ENCODE results near the gene KCNMA1.

Gene KCNMA1

GRCh38 chr10:77147871-77148270, 489.7 kb downstream of the KCNMA1 start:
- WGBS, 2 donors (ENCODE audit: extremely low coverage in 2 of 2, insufficient read length in 2 of 2, insufficient replicate concordance in 1 of 2) = no CpG with 5 or more reads among the region's 1 CpG
- DNase-seq (ENCODE audit: low spot score) = no peak
- H2BK15ac ChIP-seq (ENCODE audit: low read length) = no peak overlapping the region
- H2BK120ac ChIP-seq (ENCODE audit: low read depth, low read length) = no peak overlapping the region
- no peak overlapping the region for H2BK5ac ChIP-seq (ENCODE audit: low read length)
- H4K8ac ChIP-seq (ENCODE audit: low read depth, low read length) = no peak overlapping the region
- H3K27ac ChIP-seq (replicated peaks; ENCODE audit: low read length) = no peak overlapping the region
- H4K91ac ChIP-seq (ENCODE audit: low read depth, low read length, poor library complexity) = no peak overlapping the region
- H3K14ac ChIP-seq (ENCODE audit: low read length) = no peak overlapping the region
- no peak overlapping the region for H2AFZ ChIP-seq (ENCODE audit: low read length)
- no peaks in the 10 kb centered on the region for H3K36me3 ChIP-seq (replicated peaks in 1 of 2; ENCODE audit: control insufficient read depth in 2 of 2, insufficient read depth in 2 of 2, low read length in 2 of 2)
- H3K27me3 ChIP-seq (ENCODE audit: control insufficient read depth in 3 of 3, insufficient read depth in 3 of 3, low read depth in 1 of 3, low read length in 3 of 3) = no peaks in the 10 kb centered on the region
- no peaks in the 10 kb centered on the region for H3K9me3 ChIP-seq (replicated peaks in 1 of 2; ENCODE audit: control insufficient read depth in 2 of 2, insufficient read depth in 1 of 2, low read depth in 1 of 2, low read length in 2 of 2)
- H3K4me3 ChIP-seq (ENCODE audit: low read length in 2 of 2) = no peak overlapping the region
- H3K4me2 ChIP-seq (ENCODE audit: insufficient read depth, low read length, poor library complexity, severe bottlenecking) = no peak overlapping the region
- no peak overlapping the region for H3K18ac ChIP-seq (ENCODE audit: low read length)
- no peaks in the 10 kb centered on the region for H3K79me1 ChIP-seq (ENCODE audit: low read depth, low read length)
- no peak overlapping the region for H3K4ac ChIP-seq (ENCODE audit: low read length)
- H3K4me1 ChIP-seq (ENCODE audit: control insufficient read depth in 2 of 2, insufficient read depth in 1 of 2, low read depth in 1 of 2, low read length in 2 of 2) = peaks cover 0 to 6% of the 10 kb centered on the region in 2 donors
- H2AK5ac ChIP-seq (ENCODE audit: low read depth, low read length) = no peak overlapping the region
- no peak overlapping the region for H3K23ac ChIP-seq (ENCODE audit: low read depth, low read length, poor library complexity)
- no peak overlapping the region for H3K9ac ChIP-seq (ENCODE audit: low read depth, low read length, poor library complexity)
- no peak overlapping the region for H2BK12ac ChIP-seq (ENCODE audit: low read length)

GRCh38 chr10:77146712-77147336, 490.8 kb downstream of the KCNMA1 start:
- Histone ChIP-seq H2BK15ac (ENCODE audit: low read length) (no peak overlapping the region), H3K9ac (ENCODE audit: low read depth, low read length, poor library complexity) (no peak overlapping the region), H2AFZ (ENCODE audit: low read length) (no peak overlapping the region), H2BK5ac (ENCODE audit: low read length) (no peak overlapping the region), H2BK120ac (ENCODE audit: low read depth, low read length) (no peak overlapping the region), H3K4me3 (ENCODE audit: low read length in 2 of 2) (no peak overlapping the region), H2AK5ac (ENCODE audit: low read depth, low read length) (no peak overlapping the region), H3K23ac (ENCODE audit: low read depth, low read length, poor library complexity) (no peak overlapping the region), H3K9me3 (replicated peaks in 1 of 2; ENCODE audit: control insufficient read depth in 2 of 2, insufficient read depth in 1 of 2, low read depth in 1 of 2, low read length in 2 of 2) (no peaks in the 10 kb centered on the region), H3K27ac (replicated peaks; ENCODE audit: low read length) (no peak overlapping the region), H3K18ac (ENCODE audit: low read length) (no peak overlapping the region), H3K4ac (ENCODE audit: low read length) (no peak overlapping the region), H3K79me1 (ENCODE audit: low read depth, low read length) (no peaks in the 10 kb centered on the region), H2BK12ac (ENCODE audit: low read length) (no peak overlapping the region), H4K8ac (ENCODE audit: low read depth, low read length) (no peak overlapping the region), H3K4me1 (ENCODE audit: control insufficient read depth in 2 of 2, insufficient read depth in 1 of 2, low read depth in 1 of 2, low read length in 2 of 2) (peaks cover 0 to 6% of the 10 kb centered on the region in 2 donors), H4K91ac (ENCODE audit: low read depth, low read length, poor library complexity) (no peak overlapping the region), H3K14ac (ENCODE audit: low read length) (no peak overlapping the region), H3K4me2 (ENCODE audit: insufficient read depth, low read length, poor library complexity, severe bottlenecking) (no peak overlapping the region), H3K27me3 (ENCODE audit: control insufficient read depth in 3 of 3, insufficient read depth in 3 of 3, low read depth in 1 of 3, low read length in 3 of 3) (no peaks in the 10 kb centered on the region), H3K36me3 (replicated peaks in 1 of 2; ENCODE audit: control insufficient read depth in 2 of 2, insufficient read depth in 2 of 2, low read length in 2 of 2) (no peaks in the 10 kb centered on the region)
- WGBS, 2 donors (ENCODE audit: extremely low coverage in 2 of 2, insufficient read length in 2 of 2, insufficient replicate concordance in 1 of 2) = no CpG with 5 or more reads among the region's 5 CpGs
- no peak for DNase-seq (ENCODE audit: low spot score)

GRCh38 chr10:77144656-77145055, 493.0 kb downstream of the KCNMA1 start:
- peaks cover 0 to 13% of the 10 kb centered on the region in 2 donors for H3K4me1 ChIP-seq (ENCODE audit: control insufficient read depth in 2 of 2, insufficient read depth in 1 of 2, low read depth in 1 of 2, low read length in 2 of 2)
- H3K14ac ChIP-seq (ENCODE audit: low read length) = no peak overlapping the region
- H3K4me3 ChIP-seq (ENCODE audit: low read length in 2 of 2) = no peak overlapping the region
- no peak overlapping the region for H3K9ac ChIP-seq (ENCODE audit: low read depth, low read length, poor library complexity)
- no peak overlapping the region for H3K4ac ChIP-seq (ENCODE audit: low read length)
- H3K23ac ChIP-seq (ENCODE audit: low read depth, low read length, poor library complexity) = no peak overlapping the region
- H2BK5ac ChIP-seq (ENCODE audit: low read length) = no peak overlapping the region
- WGBS, 2 donors (ENCODE audit: extremely low coverage in 2 of 2, insufficient read length in 2 of 2, insufficient replicate concordance in 1 of 2) = no CpG with 5 or more reads among the region's 3 CpGs
- no peak for DNase-seq (ENCODE audit: low spot score)
- H2BK120ac ChIP-seq (ENCODE audit: low read depth, low read length) = no peak overlapping the region
- no peak overlapping the region for H2AK5ac ChIP-seq (ENCODE audit: low read depth, low read length)
- no peak overlapping the region for H4K91ac ChIP-seq (ENCODE audit: low read depth, low read length, poor library complexity)
- H3K4me2 ChIP-seq (ENCODE audit: insufficient read depth, low read length, poor library complexity, severe bottlenecking) = no peak overlapping the region
- no peak overlapping the region for H4K8ac ChIP-seq (ENCODE audit: low read depth, low read length)
- H2BK12ac ChIP-seq (ENCODE audit: low read length) = no peak overlapping the region
- H3K27me3 ChIP-seq (ENCODE audit: control insufficient read depth in 3 of 3, insufficient read depth in 3 of 3, low read depth in 1 of 3, low read length in 3 of 3) = no peaks in the 10 kb centered on the region
- no peak overlapping the region for H3K18ac ChIP-seq (ENCODE audit: low read length)
- H3K79me1 ChIP-seq (ENCODE audit: low read depth, low read length) = no peaks in the 10 kb centered on the region
- H3K36me3 ChIP-seq (replicated peaks in 1 of 2; ENCODE audit: control insufficient read depth in 2 of 2, insufficient read depth in 2 of 2, low read length in 2 of 2) = no peaks in the 10 kb centered on the region
- H2BK15ac ChIP-seq (ENCODE audit: low read length) = no peak overlapping the region
- H2AFZ ChIP-seq (ENCODE audit: low read length) = no peak overlapping the region
- no peaks in the 10 kb centered on the region for H3K9me3 ChIP-seq (replicated peaks in 1 of 2; ENCODE audit: control insufficient read depth in 2 of 2, insufficient read depth in 1 of 2, low read depth in 1 of 2, low read length in 2 of 2)
- no peak overlapping the region for H3K27ac ChIP-seq (replicated peaks; ENCODE audit: low read length)

- Histone ChIP-seq H2BK120ac (ENCODE audit: low read depth, low read length) (no peak overlapping the region), H2AK5ac (ENCODE audit: low read depth, low read length) (no peak overlapping the region), H2BK15ac (ENCODE audit: low read length) (no peak overlapping the region), H3K27me3 (ENCODE audit: control insufficient read depth in 3 of 3, insufficient read depth in 3 of 3, low read depth in 1 of 3, low read length in 3 of 3) (no peaks in the 10 kb centered on the region), H3K4me3 (ENCODE audit: low read length in 2 of 2) (no peak overlapping the region), H3K79me1 (ENCODE audit: low read depth, low read length) (no peaks in the 10 kb centered on the region), H2BK12ac (ENCODE audit: low read length) (no peak overlapping the region), H2AFZ (ENCODE audit: low read length) (no peak overlapping the region), H3K27ac (replicated peaks; ENCODE audit: low read length) (no peak overlapping the region), H3K23ac (ENCODE audit: low read depth, low read length, poor library complexity) (no peak overlapping the region), H3K18ac (ENCODE audit: low read length) (no peak overlapping the region), H3K36me3 (replicated peaks in 1 of 2; ENCODE audit: control insufficient read depth in 2 of 2, insufficient read depth in 2 of 2, low read length in 2 of 2) (no peaks in the 10 kb centered on the region), H2BK5ac (ENCODE audit: low read length) (no peak overlapping the region), H4K8ac (ENCODE audit: low read depth, low read length) (no peak overlapping the region), H3K9me3 (replicated peaks in 1 of 2; ENCODE audit: control insufficient read depth in 2 of 2, insufficient read depth in 1 of 2, low read depth in 1 of 2, low read length in 2 of 2) (no peaks in the 10 kb centered on the region), H3K4ac (ENCODE audit: low read length) (no peak overlapping the region), H4K91ac (ENCODE audit: low read depth, low read length, poor library complexity) (no peak overlapping the region), H3K9ac (ENCODE audit: low read depth, low read length, poor library complexity) (no peak overlapping the region), H3K14ac (ENCODE audit: low read length) (no peak overlapping the region), H3K4me1 (ENCODE audit: control insufficient read depth in 2 of 2, insufficient read depth in 1 of 2, low read depth in 1 of 2, low read length in 2 of 2) (peaks cover 0 to 9% of the 10 kb centered on the region in 2 donors), H3K4me2 (ENCODE audit: insufficient read depth, low read length, poor library complexity, severe bottlenecking) (no peak overlapping the region)
- WGBS, 2 donors (ENCODE audit: extremely low coverage in 2 of 2, insufficient read length in 2 of 2, insufficient replicate concordance in 1 of 2) = no CpG with 5 or more reads among the region's 6 CpGs
- DNase-seq (ENCODE audit: low spot score) = no peak
Observed at GRCh38 chr10:77139252-77140160, 498.1 kb downstream of the KCNMA1 start.

Measured in neuronal stem cell (in vitro differentiated cells).